ENCODE measurements around the gene REEP1. TPM values are rescaled to one million over a fixed set of nuclear protein-coding genes. Genes with fewer than 3 reads are reported as not detected.

Gene REEP1
- total and polyA plus RNA-seq, 9 of the 15 experiments (the other 6 are each of a cell fraction or from before 2014, with no cell fraction given), result 0.11 to 0.67 (median 0.13) TPM

GRCh38 chr2:86293612-86294011 lies 43.8 kb downstream of the REEP1 start (continued):
- TF ChIP-seq RAD21 (CRISPR knock-in tag; conservative IDR thresholded peaks at IDR 0.05 in 1 of 2, IDR thresholded peaks at IDR 0.05 in 1 of 2) (no peak), ZBTB43 (CRISPR knock-in tag; IDR thresholded peaks at IDR 0.05) (no peak), ETV1 (tag; conservative IDR thresholded peaks at IDR 0.05; ENCODE audit: low read depth) (no peak)

DNA sequence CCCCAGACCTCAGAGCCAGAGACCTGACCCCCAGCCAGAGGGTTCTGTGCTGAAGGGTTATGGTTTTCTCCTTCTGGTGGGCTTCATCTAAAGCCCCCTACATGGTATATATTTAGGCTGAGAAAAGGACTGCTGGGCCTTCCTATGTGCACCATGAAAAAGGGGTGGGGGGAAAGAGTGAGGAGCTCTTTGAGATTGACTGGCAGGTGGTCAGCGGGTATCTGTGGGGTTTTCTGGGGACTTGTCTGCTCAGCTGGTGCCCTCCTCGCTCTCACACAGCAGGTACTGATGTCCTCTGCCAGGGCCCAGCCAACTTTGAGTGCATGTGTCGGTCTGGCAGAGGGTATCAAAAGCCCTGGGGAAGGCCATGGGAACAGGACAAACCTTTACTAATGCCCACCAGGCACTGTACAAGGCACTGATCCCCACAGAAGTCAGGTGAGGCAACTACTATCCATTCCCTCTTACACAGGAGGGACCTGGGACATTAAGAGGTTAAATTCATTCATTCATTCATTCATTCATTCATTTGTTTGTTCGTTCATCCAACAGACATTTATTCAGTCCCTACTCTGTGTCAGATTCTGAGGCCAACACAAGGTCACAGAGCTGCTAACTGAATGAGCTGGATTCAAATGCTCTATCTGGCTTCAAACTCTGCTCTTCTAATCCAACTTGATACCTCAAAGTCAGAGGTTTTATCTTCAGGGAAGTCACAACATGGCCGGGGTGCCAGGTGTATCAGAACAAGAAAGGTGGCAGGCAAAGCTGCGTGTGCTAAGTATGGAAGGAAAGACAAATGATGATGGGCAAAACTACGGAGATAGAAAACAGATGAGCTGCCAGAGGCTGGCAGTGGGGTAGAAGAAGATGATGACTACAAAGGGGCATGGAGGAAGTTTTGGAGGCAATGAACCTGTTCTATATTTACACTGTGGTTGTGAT lies 44.6 kb downstream of the REEP1 start:
- WGBS (ENCODE audit: insufficient coverage, low coverage, missing lambda C conversion rate), result 2% methylated on average over 7 of the region's 7 CpGs
- ATAC-seq (no peak), FAIRE-seq (no peak), DNase-seq (ENCODE audit: extremely low read depth in 1 of 4, low spot score in 3 of 4) (no peak)
- Histone ChIP-seq H3K27ac (ENCODE audit: extremely low read depth, low read depth, low read length) (no peak overlapping the region), H3K9ac (ENCODE audit: insufficient read depth in 1 of 2, low read depth in 2 of 2, low read length in 2 of 2) (no peak overlapping the region), H3K4me3 (no peak overlapping the region), H3K27me3 (ENCODE audit: control insufficient read depth in 2 of 2, insufficient read depth in 2 of 2, low read length in 2 of 2) (0 out of 5 replicates have a peak, but pooled peaks cover 0 to 2% of the 10 kb centered on the region in 2 experiments), H2AFZ (ENCODE audit: low read depth, low read length) (no peak overlapping the region), H3K9me1 (ENCODE audit: control insufficient read depth, insufficient read depth, low read length) (no peaks in the 10 kb centered on the region), H3K9me3 (replicated peaks; ENCODE audit: control insufficient read depth, insufficient read depth, low read depth, low read length) (no peaks in the 10 kb centered on the region), H3K4me1 (replicated peaks in 1 of 2; ENCODE audit: control insufficient read depth in 2 of 2, insufficient read depth in 2 of 2, low read length in 2 of 2) (no peaks in the 10 kb centered on the region), H3K79me2 (ENCODE audit: control insufficient read depth, insufficient read depth, low read length) (no peaks in the 10 kb centered on the region), H4K20me1 (replicated peaks; ENCODE audit: control insufficient read depth, insufficient read depth, low read length) (no peaks in the 10 kb centered on the region), H3K4me2 (ENCODE audit: insufficient read depth, low read length) (no peak overlapping the region), H3K36me3 (ENCODE audit: control insufficient read depth, insufficient read depth, low read length) (no peaks in the 10 kb centered on the region)
- ChIA-PET POLR2A (interaction anchor here (0.6 kb wide), 1 partner anchor 247 kb away, joined by 3 read pairs; no protein-coding TSS in a partner anchor), CTCF (ENCODE audit: low intra/inter-chr PET ratio) (no interaction called here)
- peak; percentile 86 for TF ChIP-seq ZNF24 (IDR thresholded peaks at IDR 0.05)
- TF ChIP-seq, protein P1, sequence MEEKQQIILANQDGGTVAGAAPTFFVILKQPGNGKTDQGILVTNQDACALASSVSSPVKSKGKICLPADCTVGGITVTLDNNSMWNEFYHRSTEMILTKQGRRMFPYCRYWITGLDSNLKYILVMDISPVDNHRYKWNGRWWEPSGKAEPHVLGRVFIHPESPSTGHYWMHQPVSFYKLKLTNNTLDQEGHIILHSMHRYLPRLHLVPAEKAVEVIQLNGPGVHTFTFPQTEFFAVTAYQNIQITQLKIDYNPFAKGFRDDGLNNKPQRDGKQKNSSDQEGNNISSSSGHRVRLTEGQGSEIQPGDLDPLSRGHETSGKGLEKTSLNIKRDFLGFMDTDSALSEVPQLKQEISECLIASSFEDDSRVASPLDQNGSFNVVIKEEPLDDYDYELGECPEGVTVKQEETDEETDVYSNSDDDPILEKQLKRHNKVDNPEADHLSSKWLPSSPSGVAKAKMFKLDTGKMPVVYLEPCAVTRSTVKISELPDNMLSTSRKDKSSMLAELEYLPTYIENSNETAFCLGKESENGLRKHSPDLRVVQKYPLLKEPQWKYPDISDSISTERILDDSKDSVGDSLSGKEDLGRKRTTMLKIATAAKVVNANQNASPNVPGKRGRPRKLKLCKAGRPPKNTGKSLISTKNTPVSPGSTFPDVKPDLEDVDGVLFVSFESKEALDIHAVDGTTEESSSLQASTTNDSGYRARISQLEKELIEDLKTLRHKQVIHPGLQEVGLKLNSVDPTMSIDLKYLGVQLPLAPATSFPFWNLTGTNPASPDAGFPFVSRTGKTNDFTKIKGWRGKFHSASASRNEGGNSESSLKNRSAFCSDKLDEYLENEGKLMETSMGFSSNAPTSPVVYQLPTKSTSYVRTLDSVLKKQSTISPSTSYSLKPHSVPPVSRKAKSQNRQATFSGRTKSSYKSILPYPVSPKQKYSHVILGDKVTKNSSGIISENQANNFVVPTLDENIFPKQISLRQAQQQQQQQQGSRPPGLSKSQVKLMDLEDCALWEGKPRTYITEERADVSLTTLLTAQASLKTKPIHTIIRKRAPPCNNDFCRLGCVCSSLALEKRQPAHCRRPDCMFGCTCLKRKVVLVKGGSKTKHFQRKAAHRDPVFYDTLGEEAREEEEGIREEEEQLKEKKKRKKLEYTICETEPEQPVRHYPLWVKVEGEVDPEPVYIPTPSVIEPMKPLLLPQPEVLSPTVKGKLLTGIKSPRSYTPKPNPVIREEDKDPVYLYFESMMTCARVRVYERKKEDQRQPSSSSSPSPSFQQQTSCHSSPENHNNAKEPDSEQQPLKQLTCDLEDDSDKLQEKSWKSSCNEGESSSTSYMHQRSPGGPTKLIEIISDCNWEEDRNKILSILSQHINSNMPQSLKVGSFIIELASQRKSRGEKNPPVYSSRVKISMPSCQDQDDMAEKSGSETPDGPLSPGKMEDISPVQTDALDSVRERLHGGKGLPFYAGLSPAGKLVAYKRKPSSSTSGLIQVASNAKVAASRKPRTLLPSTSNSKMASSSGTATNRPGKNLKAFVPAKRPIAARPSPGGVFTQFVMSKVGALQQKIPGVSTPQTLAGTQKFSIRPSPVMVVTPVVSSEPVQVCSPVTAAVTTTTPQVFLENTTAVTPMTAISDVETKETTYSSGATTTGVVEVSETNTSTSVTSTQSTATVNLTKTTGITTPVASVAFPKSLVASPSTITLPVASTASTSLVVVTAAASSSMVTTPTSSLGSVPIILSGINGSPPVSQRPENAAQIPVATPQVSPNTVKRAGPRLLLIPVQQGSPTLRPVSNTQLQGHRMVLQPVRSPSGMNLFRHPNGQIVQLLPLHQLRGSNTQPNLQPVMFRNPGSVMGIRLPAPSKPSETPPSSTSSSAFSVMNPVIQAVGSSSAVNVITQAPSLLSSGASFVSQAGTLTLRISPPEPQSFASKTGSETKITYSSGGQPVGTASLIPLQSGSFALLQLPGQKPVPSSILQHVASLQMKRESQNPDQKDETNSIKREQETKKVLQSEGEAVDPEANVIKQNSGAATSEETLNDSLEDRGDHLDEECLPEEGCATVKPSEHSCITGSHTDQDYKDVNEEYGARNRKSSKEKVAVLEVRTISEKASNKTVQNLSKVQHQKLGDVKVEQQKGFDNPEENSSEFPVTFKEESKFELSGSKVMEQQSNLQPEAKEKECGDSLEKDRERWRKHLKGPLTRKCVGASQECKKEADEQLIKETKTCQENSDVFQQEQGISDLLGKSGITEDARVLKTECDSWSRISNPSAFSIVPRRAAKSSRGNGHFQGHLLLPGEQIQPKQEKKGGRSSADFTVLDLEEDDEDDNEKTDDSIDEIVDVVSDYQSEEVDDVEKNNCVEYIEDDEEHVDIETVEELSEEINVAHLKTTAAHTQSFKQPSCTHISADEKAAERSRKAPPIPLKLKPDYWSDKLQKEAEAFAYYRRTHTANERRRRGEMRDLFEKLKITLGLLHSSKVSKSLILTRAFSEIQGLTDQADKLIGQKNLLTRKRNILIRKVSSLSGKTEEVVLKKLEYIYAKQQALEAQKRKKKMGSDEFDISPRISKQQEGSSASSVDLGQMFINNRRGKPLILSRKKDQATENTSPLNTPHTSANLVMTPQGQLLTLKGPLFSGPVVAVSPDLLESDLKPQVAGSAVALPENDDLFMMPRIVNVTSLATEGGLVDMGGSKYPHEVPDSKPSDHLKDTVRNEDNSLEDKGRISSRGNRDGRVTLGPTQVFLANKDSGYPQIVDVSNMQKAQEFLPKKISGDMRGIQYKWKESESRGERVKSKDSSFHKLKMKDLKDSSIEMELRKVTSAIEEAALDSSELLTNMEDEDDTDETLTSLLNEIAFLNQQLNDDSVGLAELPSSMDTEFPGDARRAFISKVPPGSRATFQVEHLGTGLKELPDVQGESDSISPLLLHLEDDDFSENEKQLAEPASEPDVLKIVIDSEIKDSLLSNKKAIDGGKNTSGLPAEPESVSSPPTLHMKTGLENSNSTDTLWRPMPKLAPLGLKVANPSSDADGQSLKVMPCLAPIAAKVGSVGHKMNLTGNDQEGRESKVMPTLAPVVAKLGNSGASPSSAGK (IDR thresholded peaks at IDR 0.05), result no peak
- BruUV-seq (replicated peaks), result no TSS peak
- in situ Hi-C loops (cut with MboI) (no loop called here), intact Hi-C loops (cut with micrococcal nuclease) (no loop called here)
